NOMO-1 (cell line): ENCODE measurements around the gene PIM3.
"Not testable (repeated sequence)": the region's sequence is repeated elsewhere in the genome, so short reads cannot be mapped to it uniquely, and the experiment has no call there.

Experiments used
- DNase-seq, 2 experiments: peaks; one replicate each; lab custom pipeline; 2025; ENCODE audit not compliant: unreplicated experiment in 2 of 2; lab: John Stamatoyannopoulos, UW

Gene PIM3

GRCh38 chr22:49981799-49982198 lies 21.2 kb downstream of the PIM3 start:
- not testable (repeated sequence) for DNase-seq

GRCh38 chr22:49983148-49984042 lies 22.8 kb downstream of the PIM3 start:
- DNase-seq, result no peak

- no peak for DNase-seq
Measured at GRCh38 chr22:49986325-49986724, 25.8 kb downstream of the PIM3 start.

DNA sequence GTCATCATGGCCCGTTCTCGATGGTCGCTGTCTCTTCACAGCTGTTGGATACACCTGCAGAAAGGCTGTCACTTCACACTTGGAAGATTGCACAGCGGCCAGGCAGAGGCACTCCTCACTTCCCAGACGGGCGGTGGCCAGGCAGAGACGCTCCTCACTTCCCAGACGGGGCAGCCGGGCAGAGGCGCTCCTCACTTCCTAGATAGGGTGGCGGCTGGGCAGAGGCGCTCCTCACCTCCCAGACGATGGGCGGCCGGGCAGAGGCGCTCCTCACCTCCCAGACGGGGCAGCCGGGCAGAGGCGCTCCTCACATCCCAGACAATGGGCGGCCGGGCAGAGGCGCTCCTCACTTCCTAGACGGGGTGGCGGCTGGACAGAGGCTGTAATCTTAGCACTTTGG lies 29.3 kb downstream of the PIM3 start:
- not testable (repeated sequence) for DNase-seq

- DNase-seq, result no peak
Measured at GRCh38 chr22:49991167-49991566, 30.6 kb downstream of the PIM3 start.

DNA sequence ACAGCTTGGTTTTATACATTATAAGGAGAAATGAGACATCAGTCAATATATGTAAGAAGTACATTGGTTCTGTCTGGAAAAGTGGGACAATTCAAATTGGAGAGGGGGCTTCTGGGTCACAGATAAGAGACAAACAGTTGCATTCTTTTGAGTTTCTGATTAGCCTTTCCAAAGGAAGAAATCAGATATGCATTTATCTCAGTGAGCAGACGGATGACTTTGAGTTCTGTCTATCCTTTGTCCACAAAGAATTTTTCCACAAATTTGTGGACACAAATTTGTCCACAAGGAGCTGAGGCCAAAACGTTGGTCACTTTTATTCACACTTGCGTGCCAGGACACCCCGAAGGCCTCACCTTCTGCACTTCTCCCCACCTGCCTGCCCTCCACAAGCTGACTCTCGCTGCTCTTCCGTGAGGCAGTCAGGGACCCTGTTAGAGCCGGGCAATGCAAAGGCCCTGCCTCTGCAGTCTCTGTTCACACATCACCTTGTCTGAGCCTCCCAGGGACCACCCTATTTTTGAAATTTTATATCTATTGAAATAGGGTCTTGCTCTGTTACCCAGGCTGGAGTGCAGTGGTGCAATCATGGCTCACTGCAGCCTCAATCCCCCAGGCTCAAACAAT lies 31.4 kb downstream of the PIM3 start:
- DNase-seq, result no peak

DNA sequence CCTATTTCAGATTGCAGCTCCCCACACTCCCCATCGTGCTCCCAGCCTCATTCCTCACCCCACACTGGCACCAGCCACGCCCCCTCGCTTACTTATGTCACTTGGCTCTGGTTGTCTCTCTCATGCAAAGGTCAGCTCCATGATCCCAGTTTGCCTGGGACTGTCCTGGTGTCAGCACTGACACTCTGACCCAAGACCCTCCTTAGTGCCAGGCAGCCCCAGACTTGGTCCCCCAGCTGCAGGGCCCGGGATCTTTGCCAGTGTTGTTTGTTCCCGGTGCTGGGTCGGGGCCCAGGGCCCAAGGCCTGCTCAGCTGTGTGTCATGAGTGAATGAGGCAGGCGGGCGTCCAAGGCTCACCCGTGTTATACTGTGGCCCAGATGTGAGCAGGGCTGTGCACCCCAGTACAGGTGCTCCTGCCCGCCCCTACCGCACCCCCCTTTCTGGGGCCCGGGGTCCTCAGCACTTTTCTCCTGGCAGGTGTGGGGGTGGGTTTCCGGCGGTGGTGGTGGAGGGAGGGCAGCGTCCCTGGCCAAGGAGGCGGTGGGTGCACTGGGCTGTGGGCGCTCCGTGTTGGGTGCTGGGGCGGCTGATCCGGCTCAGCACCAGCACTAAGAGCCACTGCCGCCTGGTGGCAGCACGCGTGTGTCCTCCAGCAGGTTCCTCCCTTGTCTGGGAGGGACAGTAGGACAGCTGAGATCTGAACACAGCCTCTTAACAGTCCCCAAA lies 32.5 kb downstream of the PIM3 start:
- peak; percentile 23 to 32 for DNase-seq

DNA sequence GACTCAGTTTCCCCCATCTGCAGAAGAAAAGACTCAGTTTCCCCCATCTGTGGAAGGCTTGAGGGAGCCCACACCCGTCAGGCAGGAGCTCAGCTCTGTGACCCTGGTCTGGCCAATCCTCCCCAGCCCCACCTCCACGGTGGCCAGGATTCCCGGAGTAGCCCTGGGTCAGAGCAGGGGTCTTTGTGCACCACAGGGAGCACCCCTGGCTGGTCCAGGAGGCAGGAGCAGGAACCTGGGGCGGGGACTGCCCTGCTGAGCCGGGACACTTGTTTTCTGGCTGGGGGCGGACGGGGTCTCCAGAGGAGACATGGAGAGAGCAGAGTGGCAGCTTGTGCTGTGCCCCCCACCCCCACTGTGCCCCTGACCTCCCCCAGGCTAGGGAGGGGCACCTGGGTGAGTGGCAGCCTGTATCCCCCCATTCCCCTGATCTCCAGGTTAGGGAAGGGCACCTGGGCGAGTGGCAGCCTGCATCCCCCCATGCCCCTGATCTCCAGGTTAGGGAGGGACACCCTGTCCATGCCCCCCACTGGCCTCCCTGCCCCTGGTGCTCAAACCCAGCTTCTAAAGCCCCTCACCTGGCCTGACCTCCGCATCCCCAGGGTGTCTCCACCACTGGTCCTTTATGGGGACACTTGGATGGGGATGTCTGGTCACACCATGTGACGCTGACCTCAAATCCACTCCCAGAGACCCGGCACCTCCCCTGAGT lies 33.2 kb downstream of the PIM3 start:
- no peak for DNase-seq

DNA sequence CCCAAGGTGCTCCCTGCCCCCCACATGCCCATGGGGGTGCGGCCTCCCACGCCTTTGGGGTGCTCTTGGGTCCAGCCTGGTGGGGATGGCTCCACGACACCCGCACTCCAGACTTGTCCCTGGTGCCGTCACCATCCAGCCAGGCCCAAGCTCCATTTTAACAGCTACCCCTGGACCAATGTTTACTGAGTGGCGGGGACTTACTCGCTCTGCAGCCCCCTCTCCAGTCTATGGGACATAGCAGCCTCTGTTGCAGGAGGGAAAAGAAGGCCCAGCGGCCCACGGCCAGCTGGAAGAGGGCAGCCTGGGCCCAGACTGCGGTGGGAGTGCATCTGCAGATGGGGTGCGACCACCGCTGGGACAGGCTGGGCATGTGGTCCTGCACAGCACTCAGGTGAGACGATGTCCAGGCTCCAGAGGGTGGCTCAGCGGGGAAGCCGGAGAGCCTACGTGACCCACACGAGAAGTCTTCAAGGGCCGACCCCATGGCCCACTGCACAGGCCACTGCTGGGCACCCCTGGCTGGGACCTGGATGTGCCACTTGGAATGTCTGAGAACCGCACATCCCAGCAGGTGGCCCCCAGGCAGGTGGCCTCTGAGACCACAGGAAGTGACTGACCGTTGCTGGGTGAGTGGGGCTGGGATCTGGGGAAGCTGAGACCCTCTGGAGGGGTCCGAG lies 33.9 kb downstream of the PIM3 start:
- no peak for DNase-seq

GRCh38 chr22:49995041-49995360 lies 34.4 kb downstream of the PIM3 start:
- no peak for DNase-seq

DNA sequence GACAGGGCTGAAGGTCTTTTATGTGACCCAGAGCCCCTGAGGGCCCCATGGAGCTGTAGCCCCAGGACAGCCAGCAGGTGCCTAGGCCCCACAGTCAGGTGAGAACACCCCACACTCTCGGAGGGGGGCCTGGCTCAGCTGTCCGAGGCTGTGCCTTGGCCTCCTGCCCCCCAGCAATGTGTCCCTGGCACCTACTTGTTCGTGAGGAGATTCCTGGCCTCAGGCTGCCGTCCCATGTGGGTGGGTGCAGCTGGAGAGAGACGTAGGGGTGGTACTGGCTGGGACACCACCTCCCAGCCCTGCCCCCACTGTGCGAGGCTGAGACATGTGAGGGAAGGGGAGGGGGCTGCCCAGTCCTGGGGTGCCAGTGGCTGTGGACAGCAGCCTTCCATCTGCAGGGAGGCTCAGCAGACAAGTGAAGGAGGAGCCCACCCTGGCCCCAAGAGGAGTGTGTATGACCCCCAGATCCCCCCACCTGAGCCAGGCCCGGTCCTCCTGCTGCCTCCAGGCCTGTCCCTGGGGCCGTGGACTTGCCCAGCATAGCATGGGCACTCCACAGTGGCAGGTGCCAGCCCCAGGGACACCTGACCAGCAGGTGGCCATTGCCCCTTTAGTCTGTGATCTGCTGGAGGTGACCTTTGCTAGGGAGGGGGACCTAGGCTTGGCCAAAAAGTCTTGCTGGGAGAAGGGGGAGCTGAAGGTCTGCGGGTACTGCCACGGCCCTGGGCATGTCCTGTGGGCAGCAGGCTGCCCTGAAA lies 35.0 kb downstream of the PIM3 start:
- DNase-seq, result no peak

GRCh38 chr22:49996119-49996517 lies 35.5 kb downstream of the PIM3 start:
- DNase-seq, result no peak

DNA sequence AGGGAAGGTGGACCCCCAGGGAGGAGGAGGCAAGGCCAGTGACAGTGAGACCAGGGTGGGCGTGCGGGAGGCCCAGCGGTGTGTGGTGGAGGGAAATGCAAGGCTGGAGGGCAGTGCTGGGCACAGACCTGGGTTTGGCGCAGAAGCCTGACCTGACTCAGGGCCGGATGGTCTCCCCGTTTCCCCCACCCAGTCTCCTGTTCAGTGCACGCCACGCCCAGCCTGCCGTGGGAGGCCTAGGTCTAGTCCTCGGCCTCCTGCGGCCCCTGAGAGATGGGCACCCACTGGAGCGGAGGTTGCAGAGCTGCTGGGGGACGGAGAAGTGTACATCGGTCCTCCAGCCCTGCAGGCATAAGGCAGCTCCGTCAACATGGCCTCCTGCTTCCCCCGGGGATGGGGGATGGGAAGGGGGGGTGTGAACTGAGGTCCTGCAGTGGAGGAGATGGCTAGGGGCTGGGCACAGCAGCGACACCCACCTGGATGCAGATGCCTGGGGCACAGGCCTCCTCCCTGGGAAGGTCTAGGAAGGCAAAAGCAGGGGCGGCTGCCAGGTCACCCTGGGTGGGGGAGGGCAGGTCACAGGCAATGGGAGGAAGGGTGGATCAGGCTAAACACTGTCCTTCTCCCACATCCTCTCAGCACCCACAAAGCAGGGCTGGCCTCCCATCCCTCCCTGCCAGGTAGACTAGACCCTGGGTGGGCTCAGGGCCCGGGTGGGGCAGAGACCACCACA lies 36.1 kb downstream of the PIM3 start:
- no peak for DNase-seq

- DNase-seq, result no peak
Measured at GRCh38 chr22:49997251-49997599, 36.7 kb downstream of the PIM3 start.

DNA sequence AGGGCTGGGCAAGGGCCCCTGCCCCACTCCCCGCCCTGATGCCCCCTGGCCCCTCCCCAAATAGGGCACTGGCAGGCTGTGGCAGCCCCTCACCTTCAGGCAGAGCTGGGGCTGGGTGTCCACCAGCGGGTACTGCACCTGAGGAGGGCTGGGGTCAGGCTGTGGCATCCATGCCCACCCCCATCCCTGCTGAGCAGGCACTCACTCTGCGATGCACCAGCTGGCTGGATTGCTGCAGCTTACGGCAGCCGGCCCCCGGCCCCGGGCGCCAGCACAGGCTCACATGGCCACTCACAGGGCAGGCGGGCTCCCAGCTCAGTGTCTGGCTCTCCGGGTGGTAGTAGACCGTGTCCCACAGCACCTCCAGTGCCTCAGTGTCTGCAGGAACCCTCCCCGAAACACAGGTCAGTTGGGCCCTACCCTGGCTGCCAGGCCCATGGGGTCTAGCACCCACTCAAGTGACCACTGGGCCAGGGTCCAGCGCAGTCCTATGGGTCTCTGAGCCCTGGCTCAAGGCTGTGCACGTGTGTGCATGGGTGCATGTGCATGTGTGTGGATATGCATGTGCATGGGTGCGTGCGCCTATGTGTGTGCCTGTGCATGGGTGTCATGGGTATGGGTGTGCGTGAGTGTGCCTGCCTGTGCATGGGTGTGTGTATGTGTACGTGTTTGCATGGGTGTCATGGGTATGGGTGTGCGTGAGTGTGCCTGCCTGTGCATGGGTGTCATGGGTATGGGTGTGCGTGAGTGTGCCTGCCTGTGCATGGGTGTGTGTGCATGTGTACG lies 37.6 kb downstream of the PIM3 start:
- no peak for DNase-seq

DNA sequence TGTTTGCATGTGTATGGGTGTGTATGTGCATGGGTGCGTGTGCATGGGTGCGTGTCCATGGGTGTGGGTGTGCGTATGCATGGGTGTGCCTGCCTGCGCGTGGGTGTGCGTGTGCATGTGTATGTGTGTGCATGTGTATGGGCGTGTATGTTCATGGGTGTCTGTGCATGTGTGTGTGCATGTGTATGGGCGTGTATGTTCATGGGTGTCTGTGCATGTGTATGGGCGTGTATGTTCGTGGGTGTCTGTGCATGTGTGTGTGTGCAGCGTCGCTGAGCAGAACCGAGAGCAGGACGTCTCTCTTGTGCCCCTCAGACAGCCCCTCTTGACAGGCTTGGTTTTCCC lies 38.1 kb downstream of the PIM3 start:
- no peak for DNase-seq

DNA sequence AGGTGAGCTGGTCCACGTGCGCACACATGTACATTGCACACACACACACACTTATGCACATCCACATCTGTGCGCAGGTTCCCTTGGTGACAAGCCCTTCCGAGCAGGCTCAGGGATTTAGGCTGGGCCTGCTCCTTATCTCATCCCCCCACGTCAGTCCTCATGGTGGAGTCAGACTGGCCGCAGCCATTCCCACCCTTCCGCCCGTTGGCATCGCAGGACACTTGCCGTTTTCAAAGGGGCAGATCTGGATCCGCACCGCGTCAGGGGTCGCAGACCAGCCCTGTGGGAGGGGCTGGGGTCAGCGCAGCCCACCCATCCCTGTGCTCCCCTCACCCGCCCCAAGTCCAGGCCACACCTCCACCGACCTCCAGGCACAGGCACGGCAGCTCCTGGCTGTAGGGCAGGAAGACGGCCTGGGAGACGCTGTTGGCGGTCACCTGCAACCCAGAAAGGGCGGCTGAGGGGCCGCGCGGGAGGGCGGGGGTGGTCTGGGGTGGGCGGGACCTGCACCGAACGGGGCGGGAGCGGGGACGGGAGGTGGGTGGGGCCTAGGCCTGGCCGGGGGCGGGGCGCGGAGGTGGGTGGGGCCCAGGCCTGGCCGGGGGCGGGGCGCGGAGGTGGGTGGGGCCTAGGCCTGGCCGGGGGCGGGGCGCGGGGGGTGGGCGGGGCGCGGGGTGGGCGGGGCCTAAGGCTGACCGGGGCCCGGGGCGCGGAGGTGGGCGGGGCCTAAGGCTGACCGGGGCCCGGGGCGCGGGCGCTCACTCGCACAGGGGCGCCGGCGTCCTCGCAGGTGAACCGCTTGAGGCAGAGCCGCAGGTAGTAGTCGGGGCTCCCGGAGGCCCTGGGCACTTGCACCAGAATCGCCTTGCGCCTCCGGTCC lies 38.7 kb downstream of the PIM3 start:
- no peak for DNase-seq
